C4-2B (cell line): ENCODE data around the gene SLC25A33.

Source experiments
- H3K27ac ChIP-seq: fragments of 450-650 bp; 2 replicates; pipeline ENCODE4 v1.5.1; 2017
- ZFX ChIP-seq: fragments of 450-650 bp; IDR thresholded peaks from 2 replicates; pipeline ENCODE4 v1.6.1; 2017
- TF ChIP-seq, protein P1 (sequence below): fragments of 450-650 bp; conservative IDR thresholded peaks from 2 replicates; pipeline ENCODE4 v1.5.1; 2017; ENCODE audit warnings: mild to moderate bottlenecking

The SLC25A33 gene

DNA sequence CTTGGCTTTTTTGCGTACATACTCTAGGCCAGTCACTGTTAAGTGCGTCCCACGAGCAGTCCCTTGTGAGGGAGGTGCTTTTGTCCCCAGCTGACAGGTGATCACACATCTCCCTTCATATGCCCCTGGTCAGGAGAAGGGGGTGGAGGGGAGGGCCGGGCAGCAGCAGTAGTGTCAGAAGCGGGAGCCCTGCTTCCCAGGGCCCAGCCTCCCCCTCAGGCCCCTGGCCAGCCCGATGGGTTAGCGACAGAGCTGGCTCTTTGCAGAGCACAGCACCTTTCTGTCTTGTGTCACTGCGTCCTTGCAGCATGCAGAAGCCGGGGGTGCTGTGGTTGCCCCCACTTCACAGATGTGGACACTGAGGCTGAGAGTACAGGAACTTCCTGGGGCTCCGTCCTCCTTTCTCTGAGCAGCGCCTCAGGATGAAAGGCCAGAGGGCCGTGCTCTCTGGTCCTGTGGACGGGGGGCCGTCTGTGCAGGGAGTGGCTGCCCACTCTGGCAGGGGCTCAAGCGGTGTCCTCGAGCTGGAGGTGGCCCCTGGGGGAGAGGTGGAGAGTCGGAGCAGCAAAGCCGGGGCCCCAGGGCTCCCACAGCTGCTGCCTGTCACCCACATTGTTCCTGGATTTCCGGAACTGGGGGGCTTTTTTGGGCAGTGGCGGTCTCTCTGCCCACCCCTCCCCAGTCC, 55.3 kb downstream of the SLC25A33 start:
- H3K27ac ChIP-seq, result no peak overlapping the region
- TF ChIP-seq ZFX, result no peak
- TF ChIP-seq, protein P1, sequence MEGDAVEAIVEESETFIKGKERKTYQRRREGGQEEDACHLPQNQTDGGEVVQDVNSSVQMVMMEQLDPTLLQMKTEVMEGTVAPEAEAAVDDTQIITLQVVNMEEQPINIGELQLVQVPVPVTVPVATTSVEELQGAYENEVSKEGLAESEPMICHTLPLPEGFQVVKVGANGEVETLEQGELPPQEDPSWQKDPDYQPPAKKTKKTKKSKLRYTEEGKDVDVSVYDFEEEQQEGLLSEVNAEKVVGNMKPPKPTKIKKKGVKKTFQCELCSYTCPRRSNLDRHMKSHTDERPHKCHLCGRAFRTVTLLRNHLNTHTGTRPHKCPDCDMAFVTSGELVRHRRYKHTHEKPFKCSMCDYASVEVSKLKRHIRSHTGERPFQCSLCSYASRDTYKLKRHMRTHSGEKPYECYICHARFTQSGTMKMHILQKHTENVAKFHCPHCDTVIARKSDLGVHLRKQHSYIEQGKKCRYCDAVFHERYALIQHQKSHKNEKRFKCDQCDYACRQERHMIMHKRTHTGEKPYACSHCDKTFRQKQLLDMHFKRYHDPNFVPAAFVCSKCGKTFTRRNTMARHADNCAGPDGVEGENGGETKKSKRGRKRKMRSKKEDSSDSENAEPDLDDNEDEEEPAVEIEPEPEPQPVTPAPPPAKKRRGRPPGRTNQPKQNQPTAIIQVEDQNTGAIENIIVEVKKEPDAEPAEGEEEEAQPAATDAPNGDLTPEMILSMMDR, result no peak

DNA sequence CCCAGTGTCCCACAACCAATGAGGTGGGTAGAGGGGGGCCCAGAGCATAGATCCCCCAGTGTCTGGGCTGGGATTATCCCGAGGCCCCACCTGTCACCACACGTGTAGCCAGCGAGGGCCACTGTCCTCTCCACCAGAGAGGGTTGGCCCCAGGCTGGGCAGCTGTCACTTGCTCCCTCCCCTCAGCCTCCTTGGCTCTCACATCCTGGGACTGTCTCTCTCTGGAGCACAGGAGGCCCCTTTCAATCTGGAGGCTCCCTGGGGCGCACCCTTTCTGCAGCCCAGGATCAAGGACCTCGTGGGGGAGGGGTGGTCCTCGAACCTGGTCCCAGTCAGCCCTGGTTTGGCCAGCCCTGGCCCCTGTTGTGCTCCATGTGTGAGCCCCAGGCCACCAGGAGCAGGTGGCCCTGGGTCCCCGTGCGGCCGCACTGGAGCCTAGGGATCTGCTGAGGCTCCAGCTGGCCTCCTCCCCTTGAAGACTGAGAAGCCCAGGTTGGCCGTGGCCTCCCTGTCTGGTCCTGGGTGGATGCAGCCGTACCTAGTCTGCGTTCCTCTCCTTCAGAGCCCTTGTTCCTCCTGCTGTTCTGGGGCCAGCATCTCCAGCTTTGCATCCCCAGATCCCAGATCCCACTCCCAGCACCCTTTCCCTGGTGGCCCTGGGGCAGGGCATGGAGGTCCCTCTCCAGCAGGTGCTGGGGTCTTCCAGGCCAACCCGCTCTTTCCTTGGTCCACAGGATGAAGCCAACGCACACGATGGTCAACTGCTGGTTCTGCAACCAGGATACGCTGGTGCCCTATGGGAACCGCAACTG, 56.1 kb downstream of the SLC25A33 start:
- no peak overlapping the region for H3K27ac ChIP-seq
- TF ChIP-seq, protein P1, result no peak
- TF ChIP-seq ZFX, result no peak

DNA sequence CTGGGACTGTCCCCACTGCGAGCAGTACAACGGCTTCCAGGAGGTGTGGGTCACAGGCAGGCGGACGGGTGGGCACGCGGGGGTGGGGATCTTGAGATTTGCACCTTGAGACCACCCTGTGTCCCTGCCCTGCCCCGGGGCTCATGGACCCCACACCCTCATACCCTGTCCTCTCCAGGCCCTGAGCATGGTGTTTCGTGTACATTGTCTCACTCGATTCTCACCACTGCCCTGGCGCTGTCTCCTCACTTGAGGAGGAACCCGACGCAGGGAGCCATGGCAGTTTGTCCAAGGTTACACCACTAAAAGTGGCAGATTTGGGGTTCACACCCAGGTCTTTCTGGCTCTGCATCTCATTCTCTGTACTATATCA, 56.7 kb downstream of the SLC25A33 start:
- TF ChIP-seq ZFX, result no peak
- TF ChIP-seq, protein P1, result no peak
- H3K27ac ChIP-seq, result no peak overlapping the region

DNA sequence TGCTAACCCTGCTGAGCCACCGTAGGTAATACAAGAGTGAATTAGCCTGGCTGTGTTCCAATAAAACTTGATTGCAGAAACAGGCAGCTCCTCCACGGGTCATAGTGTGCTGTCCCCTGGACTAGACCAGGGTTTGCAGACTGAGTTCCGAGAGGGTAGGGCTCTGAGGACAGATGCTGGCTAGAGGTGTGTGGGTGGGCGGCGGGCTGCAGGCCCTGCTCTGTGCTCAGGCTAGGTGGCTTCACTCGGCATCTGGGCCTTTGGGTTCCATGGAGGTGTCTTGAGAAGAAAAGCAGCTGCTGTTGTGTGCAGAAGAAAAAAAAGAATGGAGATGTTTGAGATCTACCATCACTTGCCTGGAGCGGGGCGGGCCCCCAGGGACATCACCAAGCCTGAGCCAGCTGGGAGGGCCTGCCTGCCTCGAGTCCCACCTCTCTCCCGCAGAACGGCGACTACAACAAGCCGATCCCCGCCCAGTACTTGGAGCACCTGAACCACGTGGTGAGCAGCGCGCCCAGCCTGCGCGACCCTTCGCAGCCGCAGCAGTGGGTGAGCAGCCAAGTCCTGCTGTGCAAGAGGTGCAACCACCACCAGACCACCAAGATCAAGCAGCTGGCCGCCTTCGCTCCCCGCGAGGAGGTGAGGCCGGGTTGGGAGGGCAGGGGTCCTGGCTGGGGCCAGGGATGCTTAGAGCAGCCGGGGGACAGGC, 57.3 kb downstream of the SLC25A33 start:
- H3K27ac ChIP-seq, result no peak overlapping the region
- TF ChIP-seq, protein P1, result no peak

DNA sequence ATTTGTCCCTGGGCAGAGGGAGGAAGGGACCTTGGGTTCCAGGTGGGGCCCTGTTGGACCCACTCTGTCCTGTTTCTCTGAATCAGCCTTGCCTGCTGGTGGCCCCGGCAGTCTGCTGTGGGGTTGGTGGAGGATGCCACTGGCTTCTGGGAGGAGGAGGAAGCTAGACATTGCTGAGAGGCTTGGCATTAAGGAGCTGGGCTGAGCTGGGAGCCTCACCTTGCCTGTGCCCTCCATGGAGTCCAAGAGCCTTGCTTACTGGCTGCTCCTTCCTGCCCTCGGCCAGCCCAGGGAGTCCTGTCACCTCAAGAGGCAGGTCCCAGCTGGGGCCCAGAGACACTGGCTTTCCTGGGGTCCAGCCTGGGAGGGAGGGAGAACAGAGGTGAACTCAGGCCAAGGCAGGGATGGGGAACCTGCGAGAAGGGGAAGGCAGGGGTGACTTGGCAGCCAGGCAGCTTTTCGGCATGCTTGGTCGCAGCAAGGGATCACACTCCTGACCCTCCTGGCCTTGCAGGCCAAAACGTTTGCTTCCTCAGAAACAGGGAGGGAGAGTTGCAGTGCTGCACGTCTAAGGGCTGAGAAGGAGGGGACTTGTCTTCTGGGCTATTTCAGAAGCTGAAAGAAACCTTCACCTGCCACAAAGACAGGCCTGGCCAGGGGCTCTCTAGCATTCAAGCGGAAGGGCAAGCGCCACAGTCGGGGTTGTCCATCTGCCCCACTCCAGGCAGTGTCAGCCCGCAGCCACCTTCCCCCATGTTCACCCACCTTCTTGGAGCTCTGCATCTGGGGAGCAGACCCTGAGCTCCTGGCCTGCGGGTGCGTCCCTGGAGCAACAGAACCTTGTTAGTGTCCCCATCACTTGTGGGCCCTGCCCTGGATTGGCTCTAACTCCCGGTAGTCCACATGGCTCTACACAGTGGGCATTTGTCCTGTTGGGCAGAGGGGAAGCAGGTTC, 58.4 kb downstream of the SLC25A33 start:
- TF ChIP-seq, protein P1, result no peak
- TF ChIP-seq ZFX, result no peak
- no peak overlapping the region for H3K27ac ChIP-seq

DNA sequence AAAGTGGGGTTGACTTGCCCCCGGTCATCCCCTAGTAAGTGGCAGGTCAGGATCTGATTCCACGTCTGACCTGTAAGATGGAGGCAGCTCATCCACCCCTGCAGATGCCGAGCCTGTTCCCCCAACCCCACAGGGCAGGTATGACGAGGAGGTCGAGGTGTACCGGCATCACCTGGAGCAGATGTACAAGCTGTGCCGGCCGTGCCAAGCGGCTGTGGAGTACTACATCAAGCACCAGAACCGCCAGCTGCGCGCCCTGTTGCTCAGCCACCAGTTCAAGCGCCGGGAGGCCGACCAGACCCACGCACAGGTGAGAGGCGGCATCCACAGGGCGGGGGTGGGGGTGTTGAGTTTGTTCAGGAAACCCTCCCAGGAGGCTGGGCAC, 59.0 kb downstream of the SLC25A33 start:
- no peak overlapping the region for H3K27ac ChIP-seq
- no peak for TF ChIP-seq ZFX
- TF ChIP-seq, protein P1, result no peak
